K562 (cell line): ENCODE measurements around the gene FRG2C.
"Not testable (repeated sequence)": the region's sequence is repeated elsewhere in the genome, so short reads cannot be mapped to it uniquely, and the experiment has no call there.

ENCODE experiments used
- CTCF ChIP-seq, 3 experiments: IDR thresholded peaks in 2 of 3; conservative IDR thresholded peaks in 1 of 3; 2 replicates each; pipeline ENCODE4 v1.5.1; 2011 to 2012; ENCODE audit warnings: low read length in 3 of 3, mild to moderate bottlenecking in 3 of 3, control low read depth in 2 of 3, improper control_type of control experiment in 1 of 3, inconsistent platforms in 1 of 3, low read depth in 1 of 3, mixed read lengths in 1 of 3, moderate library complexity in 1 of 3; ENCODE audit not compliant: insufficient read depth in 2 of 3
- NR2F6 ChIP-seq: fragments of 450-650 bp; formaldehyde crosslinking; IDR thresholded peaks from 2 replicates; pipeline ENCODE4 v1.4.0; 2020; ENCODE audit warnings: mild to moderate bottlenecking
- RAD21 ChIP-seq, 2 experiments: fragments of 250-450 bp in 1 of 2; fragments of 450-650 bp in 1 of 2; sonication (Bioruptor Pico) in 1 of 2; formaldehyde crosslinking in 1 of 2; IDR thresholded peaks in 1 of 2; conservative IDR thresholded peaks in 1 of 2; 2 replicates each; pipeline versions ENCODE4 v1.4.0 to v1.8.0; 2020 to 2022; ENCODE audit warnings: mild to moderate bottlenecking in 2 of 2, moderate library complexity in 1 of 2
- TAL1 ChIP-seq: fragments of 450-650 bp; IDR thresholded peaks from 2 replicates; pipeline ENCODE4 v1.6.1; 2016; ENCODE audit warnings: mild to moderate bottlenecking
- TCF7 ChIP-seq: sonication (generic); IDR thresholded peaks from 2 replicates; pipeline ENCODE4 v1.6.1; 2016; ENCODE audit warnings: antibody characterized with exemption, borderline replicate concordance
- TCF7L2 ChIP-seq: fragments of 150-350 bp; IDR thresholded peaks from 2 replicates; pipeline ENCODE4 v1.6.1; 2016; ENCODE audit warnings: low read depth, mild to moderate bottlenecking, low read length, moderate library complexity
- THAP7 ChIP-seq: fragments of 250-450 bp; sonication (Bioruptor Pico); IDR thresholded peaks from 2 replicates; pipeline ENCODE4 v1.5.0; 2021
- ZBTB2 ChIP-seq: fragments of 450-650 bp; IDR thresholded peaks from 2 replicates; pipeline ENCODE4 v1.6.1; 2016; ENCODE audit warnings: antibody characterized with exemption
- ZFP36 ChIP-seq: fragments of 150-350 bp; IDR thresholded peaks from 2 replicates; pipeline ENCODE4 v1.6.1; 2018; ENCODE audit warnings: low read length, low read depth; ENCODE audit not compliant: partially characterized antibody
- ZKSCAN3 ChIP-seq: fragments of 250-450 bp; sonication (Bioruptor Pico); IDR thresholded peaks from 2 replicates; pipeline ENCODE4 v1.4.0; 2020
- ZNF253 ChIP-seq: fragments of 250-450 bp; sonication (Bioruptor Pico); conservative IDR thresholded peaks from 2 replicates; pipeline ENCODE4 v1.6.1; 2021; ENCODE audit warnings: mild to moderate bottlenecking

- TF ChIP-seq TCF7L2; ZNF253 (CRISPR knock-in tag); ZBTB2; TAL1; TCF7; ZKSCAN3; RAD21 (CRISPR knock-in tag; conservative IDR thresholded peaks at IDR 0.05 in 1 of 2, IDR thresholded peaks at IDR 0.05 in 1 of 2); ZFP36; NR2F6 (CRISPR knock-in tag); THAP7: not testable (repeated sequence)
- TF ChIP-seq CTCF (IDR thresholded peaks at IDR 0.05 in 2 of 3, conservative IDR thresholded peaks at IDR 0.05 in 1 of 3; ENCODE audit: insufficient read depth in 2 of 3, low read depth in 1 of 3, low read length in 3 of 3): peak in 2 of 3 experiments; percentile 4 to 27; a peak in 2 of 6 replicates
Observed at GRCh38 chr3:75672140-75672775, 8.1 kb downstream of the FRG2C start.
